ENCODE measurements around the gene PRRG1.
A peak's percentile ranks its signal among the peaks of the same experiment; 100 is the strongest.
"Not testable (repeated sequence)": the region's sequence is repeated elsewhere in the genome, so short reads cannot be mapped to it uniquely, and the experiment has no call there.

PRRG1 gene

GRCh38 chrX:37349221-37350033, at the start of gene PRRG1:
Gene PRRG1 (plus strand): TSS chrX:37349364. CDS start chrX:37406250, 56,886 bp downstream.
- peak; percentile 86 for DNase-seq (ENCODE audit: low spot score)

- peak; percentile 58 for DNase-seq (ENCODE audit: low spot score)
These were observed 46.6 kb upstream of the PRRG1 start for GRCh38 chrX:37302569-37302968.

- not testable (repeated sequence) for DNase-seq (ENCODE audit: low spot score)
These were observed 43.9 kb upstream of the PRRG1 start for GRCh38 chrX:37305238-37305637.

GRCh38 chrX:37314531-37314930, 34.6 kb upstream of the PRRG1 start:
- no peak for DNase-seq (ENCODE audit: low spot score)

GRCh38 chrX:37315511-37316248, 33.5 kb upstream of the PRRG1 start:
- peak; percentile 41 for DNase-seq (ENCODE audit: low spot score)

- DNase-seq (ENCODE audit: low spot score): no peak
These were observed 28.5 kb upstream of the PRRG1 start for GRCh38 chrX:37320541-37321203.

- DNase-seq (ENCODE audit: low spot score): no peak
These were observed 18.5 kb upstream of the PRRG1 start for GRCh38 chrX:37330642-37331041.

- DNase-seq (ENCODE audit: low spot score): no peak
These were observed 17.6 kb upstream of the PRRG1 start for GRCh38 chrX:37331546-37331945.

GRCh38 chrX:37332055-37332454, 17.1 kb upstream of the PRRG1 start:
- no peak for DNase-seq (ENCODE audit: low spot score)

- DNase-seq (ENCODE audit: low spot score): no peak
These were observed 16.0 kb upstream of the PRRG1 start for GRCh38 chrX:37332987-37333658.

GRCh38 chrX:37347420-37347819, 1.7 kb upstream of the PRRG1 start:
- no peak for DNase-seq (ENCODE audit: low spot score)

- peak; percentile 28 for DNase-seq (ENCODE audit: low spot score)
These were observed 763 bp upstream of the PRRG1 start for GRCh38 chrX:37348231-37348970.

- DNase-seq (ENCODE audit: low spot score): no peak
These were observed 268 bp upstream of the PRRG1 start for GRCh38 chrX:37348971-37349220.

GRCh38 chrX:37350034-37350365, 836 bp downstream of the PRRG1 start:
- peak; percentile 50 for DNase-seq (ENCODE audit: low spot score)

GRCh38 chrX:37353646-37354045, 4.5 kb downstream of the PRRG1 start:
- DNase-seq (ENCODE audit: low spot score): no peak

GRCh38 chrX:37357436-37357835, 8.3 kb downstream of the PRRG1 start:
- no peak for DNase-seq (ENCODE audit: low spot score)

GRCh38 chrX:37361596-37361995, 12.4 kb downstream of the PRRG1 start:
- DNase-seq (ENCODE audit: low spot score): no peak

- DNase-seq (ENCODE audit: low spot score): no peak
These were observed 15.5 kb downstream of the PRRG1 start for GRCh38 chrX:37364666-37365065.

GRCh38 chrX:37367946-37368345, 18.8 kb downstream of the PRRG1 start:
- DNase-seq (ENCODE audit: low spot score): no peak

GRCh38 chrX:37370499-37371141, 21.5 kb downstream of the PRRG1 start:
- no peak for DNase-seq (ENCODE audit: low spot score)

- no peak for DNase-seq (ENCODE audit: low spot score)
These were observed 22.4 kb downstream of the PRRG1 start for GRCh38 chrX:37371578-37371991.
